ENCODE data around the gene PCOLCE2.

- TF ChIP-seq CTCF (IDR thresholded peaks at IDR 0.05) (no peak), POLR2A (IDR thresholded peaks at IDR 0.05) (no peak)
Measured at GRCh38 chr3:142852009-142852408, 36.9 kb downstream of the PCOLCE2 start.

Data from uterus (tissue), 2 donors.